Astrocyte of the cerebellum (primary cell): ENCODE results near the gene TEAD4.

ENCODE experiments used
- DNase-seq: peaks from one replicate; pipeline ENCODE4 v3.0.0-alpha.2; 2011; ENCODE audit warnings: low read depth
- H3K4me3 ChIP-seq: 2 replicates; pipeline ENCODE4 v1.5.1; 2011; ENCODE audit warnings: mild to moderate bottlenecking, low read depth, low read length, moderate library complexity
- in situ Hi-C: cut with HindIII; loops from 2 replicates; pipeline ENCODE4 v1.10.0; 2017; ENCODE audit warnings: low sequenced_read_pairs
- TF ChIP-seq, protein P1 (sequence below): IDR thresholded peaks from 2 replicates; pipeline ENCODE4 v1.5.1; 2012; ENCODE audit warnings: low read length, low read depth, moderate library complexity, mild to moderate bottlenecking; ENCODE audit errors: missing control alignments

The TEAD4 gene

DNA sequence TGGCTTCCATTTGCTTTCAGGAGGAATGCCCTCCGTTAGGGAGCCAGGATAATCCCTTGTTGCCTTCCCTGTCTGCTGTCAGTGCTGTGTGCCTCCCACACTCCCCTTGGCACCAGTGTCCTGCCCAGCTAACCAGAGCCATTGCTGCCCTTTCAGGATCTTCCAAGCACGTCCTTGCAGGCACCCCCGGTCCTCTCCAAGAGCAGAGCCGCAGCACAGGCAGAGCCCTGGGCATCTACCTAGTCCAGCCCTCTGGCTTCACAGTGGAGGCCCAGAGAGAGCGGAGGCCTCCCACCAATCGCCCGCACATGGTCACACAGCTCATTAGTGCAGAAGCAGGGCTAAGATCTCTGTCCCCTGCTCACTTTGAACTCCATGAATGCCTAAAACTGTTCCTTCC lies 79.0 kb downstream of the TEAD4 start:
- TF ChIP-seq, protein P1, sequence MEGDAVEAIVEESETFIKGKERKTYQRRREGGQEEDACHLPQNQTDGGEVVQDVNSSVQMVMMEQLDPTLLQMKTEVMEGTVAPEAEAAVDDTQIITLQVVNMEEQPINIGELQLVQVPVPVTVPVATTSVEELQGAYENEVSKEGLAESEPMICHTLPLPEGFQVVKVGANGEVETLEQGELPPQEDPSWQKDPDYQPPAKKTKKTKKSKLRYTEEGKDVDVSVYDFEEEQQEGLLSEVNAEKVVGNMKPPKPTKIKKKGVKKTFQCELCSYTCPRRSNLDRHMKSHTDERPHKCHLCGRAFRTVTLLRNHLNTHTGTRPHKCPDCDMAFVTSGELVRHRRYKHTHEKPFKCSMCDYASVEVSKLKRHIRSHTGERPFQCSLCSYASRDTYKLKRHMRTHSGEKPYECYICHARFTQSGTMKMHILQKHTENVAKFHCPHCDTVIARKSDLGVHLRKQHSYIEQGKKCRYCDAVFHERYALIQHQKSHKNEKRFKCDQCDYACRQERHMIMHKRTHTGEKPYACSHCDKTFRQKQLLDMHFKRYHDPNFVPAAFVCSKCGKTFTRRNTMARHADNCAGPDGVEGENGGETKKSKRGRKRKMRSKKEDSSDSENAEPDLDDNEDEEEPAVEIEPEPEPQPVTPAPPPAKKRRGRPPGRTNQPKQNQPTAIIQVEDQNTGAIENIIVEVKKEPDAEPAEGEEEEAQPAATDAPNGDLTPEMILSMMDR = no peak
- H3K4me3 ChIP-seq = no peak overlapping the region
- no peak for DNase-seq
- in situ Hi-C loops = no loop called here

DNA sequence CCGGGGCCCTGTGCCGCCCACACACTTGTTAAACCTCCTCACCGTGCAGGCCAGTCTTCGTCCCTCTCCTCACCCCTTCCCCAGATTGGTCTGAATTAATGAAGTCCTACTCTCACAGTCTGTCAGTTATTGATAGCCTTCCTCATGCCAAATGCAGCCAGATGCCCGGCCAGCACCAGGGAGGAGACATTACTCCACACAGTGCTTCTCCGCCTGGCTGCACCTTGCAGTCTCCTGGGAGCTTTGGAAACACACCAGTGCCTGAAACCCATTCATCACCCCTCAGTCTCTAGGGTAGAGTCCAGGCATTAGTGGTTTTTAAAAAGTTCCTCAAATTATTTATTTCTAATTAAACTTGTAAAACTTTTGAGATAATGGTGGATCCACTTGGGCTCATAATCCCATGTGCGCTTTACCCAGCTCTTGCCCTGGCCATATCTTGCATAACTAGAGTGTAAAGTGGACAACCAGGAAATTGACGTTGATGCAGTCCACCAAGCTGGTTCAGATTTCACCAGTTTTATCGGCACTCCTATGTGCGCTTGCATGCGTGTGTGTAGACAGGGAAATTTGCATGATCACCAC lies 79.8 kb downstream of the TEAD4 start:
- DNase-seq = no peak
- in situ Hi-C loops = no loop called here
- TF ChIP-seq, protein P1 = no peak
- no peak overlapping the region for H3K4me3 ChIP-seq

DNA sequence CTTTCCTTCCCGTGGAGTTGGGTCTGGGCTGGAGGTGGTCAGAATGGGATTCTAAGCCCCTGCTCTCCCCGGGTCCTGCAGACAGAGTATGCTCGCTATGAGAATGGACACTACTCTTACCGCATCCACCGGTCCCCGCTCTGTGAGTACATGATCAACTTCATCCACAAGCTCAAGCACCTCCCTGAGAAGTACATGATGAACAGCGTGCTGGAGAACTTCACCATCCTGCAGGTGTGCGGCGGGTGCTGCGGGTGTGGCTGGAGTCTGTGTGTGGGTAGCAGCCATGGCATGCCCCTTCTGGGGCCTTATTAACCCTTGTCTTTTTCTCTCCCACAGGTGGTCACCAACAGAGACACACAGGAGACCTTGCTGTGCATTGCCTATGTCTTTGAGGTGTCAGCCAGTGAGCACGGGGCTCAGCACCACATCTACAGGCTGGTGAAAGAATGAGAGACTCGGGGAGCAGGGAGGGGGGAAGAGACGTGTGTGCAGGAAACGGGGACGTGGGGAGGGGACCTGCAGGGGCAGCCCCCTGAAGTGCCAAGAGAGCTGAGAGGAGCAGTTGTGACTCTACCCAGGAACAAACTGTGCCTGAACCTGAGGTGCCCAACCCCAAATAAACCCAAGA lies 80.9 kb downstream of the TEAD4 start:
- H3K4me3 ChIP-seq = no peak overlapping the region
- no peak for DNase-seq
- TF ChIP-seq, protein P1 = no peak
- in situ Hi-C loops = no loop called here

DNA sequence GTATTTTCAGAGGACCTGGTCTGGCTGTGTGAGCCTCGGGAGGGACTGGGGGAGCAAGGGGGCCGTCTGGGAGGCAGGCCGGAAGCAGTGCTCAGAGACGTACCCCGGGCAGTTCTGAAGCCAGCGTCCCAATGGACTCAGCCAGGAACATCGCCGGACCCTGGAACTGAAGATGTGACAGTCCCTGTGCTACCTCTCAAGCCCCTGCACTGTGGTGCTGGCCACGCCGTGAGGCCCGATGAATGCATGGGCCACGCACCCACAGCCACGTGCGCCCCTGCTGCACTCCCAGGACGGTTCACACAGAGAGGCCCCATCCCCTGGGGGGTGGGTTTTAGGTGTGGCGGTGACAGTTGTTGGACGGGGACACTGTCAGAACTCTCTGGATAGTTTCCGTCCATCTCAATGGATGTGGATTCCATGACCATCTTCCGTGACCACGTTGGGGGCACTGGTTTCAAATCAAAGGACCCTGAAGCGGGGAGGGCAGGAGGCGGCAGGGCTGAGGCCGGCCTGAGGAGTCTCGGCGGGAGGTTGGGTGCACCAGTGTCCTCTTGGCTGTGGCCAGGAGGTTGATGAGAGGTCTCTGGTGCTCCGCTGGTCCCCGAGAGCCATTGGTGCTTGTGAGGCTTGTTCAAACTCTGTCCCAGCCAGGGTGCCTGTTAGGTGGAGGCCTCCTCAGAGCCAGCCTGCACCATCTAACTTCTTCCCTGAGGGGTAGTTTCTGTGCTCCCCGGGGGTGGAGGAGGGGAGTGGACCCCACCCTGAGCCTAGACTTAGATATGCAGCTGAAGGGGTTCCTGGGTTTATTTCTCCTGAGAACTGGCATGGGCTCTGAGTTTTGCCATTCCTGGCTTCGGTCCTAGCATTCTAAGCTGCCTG lies 81.7 kb downstream of the TEAD4 start:
- H3K4me3 ChIP-seq = no peak overlapping the region
- in situ Hi-C loops = no loop called here
- DNase-seq = no peak
- TF ChIP-seq, protein P1 = no peak

DNA sequence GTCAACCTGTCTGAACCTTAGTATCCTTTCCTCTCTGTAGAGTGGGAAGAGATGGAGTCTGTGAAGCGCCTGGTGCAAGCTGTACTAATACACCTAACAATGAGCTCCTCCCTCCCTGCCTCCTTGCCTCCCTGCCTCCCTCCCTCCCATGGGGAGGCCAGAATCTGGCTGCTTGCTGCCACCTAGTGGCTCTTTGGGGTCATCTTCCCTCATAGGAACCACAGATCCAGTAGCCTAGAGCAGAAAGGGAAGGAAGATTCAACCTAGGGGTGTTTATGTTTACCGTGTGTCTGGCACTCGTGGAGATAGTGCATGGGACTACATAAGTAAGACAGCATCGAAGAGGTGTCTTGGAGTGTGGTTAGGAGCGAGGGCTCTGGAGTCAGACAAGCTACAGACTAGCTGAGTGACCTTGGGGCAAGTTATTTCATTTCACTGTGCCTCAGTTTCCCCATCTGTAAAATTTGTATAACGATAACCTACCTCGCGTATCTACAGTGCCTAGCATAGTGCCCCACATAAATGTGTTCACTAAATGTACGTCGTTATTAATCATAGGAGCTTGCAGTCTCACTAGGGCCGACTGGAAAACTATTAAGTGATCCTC lies 82.5 kb downstream of the TEAD4 start:
- TF ChIP-seq, protein P1 = peak; percentile 76
- peak; percentile 59 for DNase-seq
- in situ Hi-C loops = no loop called here
- no peak overlapping the region for H3K4me3 ChIP-seq

DNA sequence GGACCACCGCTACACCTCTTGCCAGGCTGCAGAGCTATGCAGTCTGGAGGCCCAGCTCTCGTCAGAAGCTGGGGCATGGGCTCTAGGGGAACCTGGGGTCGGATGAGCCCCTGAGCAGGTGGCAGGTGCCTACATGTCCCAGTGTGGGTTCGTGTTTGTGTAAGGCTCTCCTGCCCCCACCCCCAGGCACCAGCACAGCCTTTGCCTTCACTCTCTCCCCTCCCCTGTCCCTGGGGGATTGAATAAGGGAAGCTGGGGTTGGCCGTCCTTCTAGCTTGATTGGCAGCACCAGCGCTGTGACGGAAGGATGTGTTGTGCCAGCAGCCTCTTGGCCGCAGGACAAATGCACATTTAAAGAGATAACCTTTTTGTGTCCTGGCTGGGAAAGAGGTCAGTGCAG lies 83.2 kb downstream of the TEAD4 start:
- no peak overlapping the region for H3K4me3 ChIP-seq
- TF ChIP-seq, protein P1 = no peak
- no peak for DNase-seq
- in situ Hi-C loops = no loop called here
